ENCODE measurements around the gene DDTL. TPM values are rescaled to one million over a fixed set of nuclear protein-coding genes. Genes with fewer than 3 reads are reported as not detected.
"Not testable (repeated sequence)": the region's sequence is repeated elsewhere in the genome, so short reads cannot be mapped to it uniquely, and the experiment has no call there.

DDTL gene
- total RNA-seq (2021) (not detected in 2 replicates), Bru-seq, nascent RNA (percentile 6 among the genes with signal in this experiment), BruChase-seq, experiment 1, labeled RNA remaining after a 2-hour chase (percentile 24 among the genes with signal in this experiment), BruChase-seq, experiment 2, labeled RNA remaining after a 6-hour chase (percentile 15 among the genes with signal in this experiment)
- long read RNA-seq: 0 reads

DNA sequence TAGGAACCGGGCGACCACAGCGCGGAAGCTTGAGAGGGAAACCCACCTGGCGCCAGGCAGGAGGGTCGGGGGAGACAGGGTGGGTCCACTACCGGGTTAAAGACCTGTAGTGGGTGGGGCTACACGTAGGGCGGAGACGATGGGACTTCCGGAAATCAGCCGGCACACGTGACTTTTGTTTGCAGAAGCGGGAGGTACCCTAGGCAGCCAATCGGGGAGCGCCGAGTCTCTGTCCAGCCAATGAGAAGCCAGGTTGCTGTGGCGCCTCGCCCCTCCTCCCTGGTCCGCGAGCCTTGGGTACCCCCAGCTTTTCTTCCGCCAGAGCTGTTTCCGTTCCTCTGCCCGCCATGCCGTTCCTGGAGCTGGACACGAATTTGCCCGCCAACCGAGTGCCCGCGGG lies at the start of gene DDTL:
DDTL (plus strand) TSS at position 321 of the 400 bp plus-strand sequence; CDS start at position 348, 27 bp downstream.
- H3K36me3 ChIP-seq (ENCODE audit: low read depth); POLR2A ChIA-PET (ENCODE audit: unreplicated experiment); intact Hi-C loops (cut with micrococcal nuclease; ENCODE audit: unreplicated experiment); H3K27me3 ChIP-seq (ENCODE audit: insufficient read depth, low read depth); H3K9me2 ChIP-seq (ENCODE audit: insufficient read depth); DNase-seq; CTCF ChIA-PET; H3K4me2 ChIP-seq; H3K9me3 ChIP-seq (ENCODE audit: insufficient read depth, low read depth); H3K4me1 ChIP-seq (replicated peaks; ENCODE audit: insufficient read depth); H3K27ac ChIP-seq; H3K79me2 ChIP-seq (ENCODE audit: low read depth); H3K4me3 ChIP-seq; H4K20me1 ChIP-seq (ENCODE audit: insufficient read depth); BruUV-seq (replicated peaks); H2AFZ ChIP-seq; H3F3A ChIP-seq (ENCODE audit: insufficient read depth, low read depth): not testable (repeated sequence)

DNA sequence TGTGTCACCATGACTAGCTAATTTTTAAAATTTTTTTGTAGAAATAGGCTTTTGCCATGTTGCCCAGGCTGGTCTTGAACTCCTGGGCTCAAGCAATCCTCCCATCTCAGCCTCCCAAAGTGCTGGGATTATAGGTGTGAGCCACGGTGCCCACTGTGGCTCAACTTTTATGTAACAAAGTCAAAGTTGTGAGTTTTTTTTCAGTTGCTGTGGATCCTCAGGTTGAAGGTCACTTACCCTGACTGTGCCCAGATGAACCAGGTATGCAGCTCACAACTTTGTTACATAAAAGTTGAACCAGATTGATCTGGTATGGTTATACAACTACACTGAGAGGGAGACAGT lies 46.4 kb upstream of the DDTL start:
- BruUV-seq (replicated peaks); H3K4me3 ChIP-seq; H3K9me3 ChIP-seq (ENCODE audit: insufficient read depth, low read depth); H4K20me1 ChIP-seq (ENCODE audit: insufficient read depth); CTCF ChIA-PET; DNase-seq; H3K27me3 ChIP-seq (ENCODE audit: insufficient read depth, low read depth); H2AFZ ChIP-seq; H3K9me2 ChIP-seq (ENCODE audit: insufficient read depth); H3K79me2 ChIP-seq (ENCODE audit: low read depth); H3K4me2 ChIP-seq; H3K27ac ChIP-seq; intact Hi-C loops (cut with micrococcal nuclease; ENCODE audit: unreplicated experiment); POLR2A ChIA-PET (ENCODE audit: unreplicated experiment): not testable (repeated sequence)
- Histone ChIP-seq H3K36me3 (ENCODE audit: low read depth) (peaks cover 13% of the 10 kb centered on the region), H3K4me1 (replicated peaks; ENCODE audit: insufficient read depth) (peaks cover 13% of the 10 kb centered on the region; the same call in 1 of the 2 replicates), H3F3A (ENCODE audit: insufficient read depth, low read depth) (peaks cover 36% of the 10 kb centered on the region)

DNA sequence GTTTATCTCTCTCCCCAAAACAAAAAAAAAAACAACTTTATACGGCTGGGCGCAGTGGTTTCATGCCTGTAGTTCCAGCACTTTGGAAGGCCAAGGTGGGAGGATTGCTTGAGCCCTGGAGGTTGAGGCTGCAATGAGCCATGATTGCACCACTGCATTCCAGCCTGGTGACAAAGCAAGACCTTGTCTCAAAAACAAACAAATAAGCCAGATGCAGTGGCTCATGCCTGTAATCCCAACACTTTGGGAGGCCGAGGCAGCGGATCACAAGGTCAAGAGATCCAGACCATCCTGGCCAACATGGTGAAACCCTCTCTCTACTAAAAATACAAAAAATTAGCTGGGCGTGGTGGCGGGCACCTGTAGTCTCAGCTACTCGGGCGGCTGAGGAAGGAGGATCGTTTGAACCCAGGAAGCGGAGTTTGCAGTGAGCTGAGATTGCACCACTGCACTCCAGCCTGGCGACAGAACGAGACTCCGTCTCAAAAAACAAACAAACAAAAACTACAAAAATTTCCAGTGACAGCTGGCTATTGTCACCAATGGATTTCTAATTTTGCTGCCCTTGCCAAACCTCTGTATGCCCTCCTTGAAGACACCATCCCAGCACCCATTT lies 45.0 kb upstream of the DDTL start:
- not testable (repeated sequence) for H3K4me2 ChIP-seq
- DNase-seq: peak; percentile 27 to 74

DNA sequence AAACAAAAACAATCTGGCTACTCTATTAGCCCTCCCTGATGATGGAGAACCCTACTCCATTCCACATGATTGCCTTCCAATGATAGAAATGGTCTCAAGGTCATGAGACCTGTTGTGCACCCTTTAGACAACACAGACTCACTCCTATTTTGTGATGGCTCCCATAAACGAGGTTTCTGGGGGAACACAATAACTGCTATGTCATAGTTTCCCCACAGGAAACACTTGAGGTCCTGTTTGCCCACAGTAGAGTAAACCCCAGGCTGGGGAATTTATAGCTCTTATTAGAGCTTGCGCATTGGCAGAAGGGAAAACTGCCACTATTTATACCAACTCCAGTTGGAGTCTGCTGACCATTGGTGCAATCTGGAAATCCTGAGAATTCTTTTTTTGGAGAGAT lies 43.8 kb upstream of the DDTL start:
- intact Hi-C loops (cut with micrococcal nuclease; ENCODE audit: unreplicated experiment): no loop called here
- ChIA-PET POLR2A (ENCODE audit: unreplicated experiment) (no interaction called here), CTCF (no interaction called here)
- Histone ChIP-seq H3K9me3 (ENCODE audit: insufficient read depth, low read depth) (peaks cover 17% of the 10 kb centered on the region), H4K20me1 (ENCODE audit: insufficient read depth) (no peaks in the 10 kb centered on the region), H3F3A (ENCODE audit: insufficient read depth, low read depth) (peaks cover 28% of the 10 kb centered on the region; the same call in 1 of the 2 replicates), H3K4me1 (replicated peaks; ENCODE audit: insufficient read depth) (peaks cover 13% of the 10 kb centered on the region; the same call in 1 of the 2 replicates), H3K4me3 (no peak overlapping the region), H3K79me2 (ENCODE audit: low read depth) (no peaks in the 10 kb centered on the region), H3K27ac (no peak overlapping the region), H3K4me2 (no peak overlapping the region), H3K9me2 (ENCODE audit: insufficient read depth) (no peaks in the 10 kb centered on the region), H2AFZ (no peak overlapping the region), H3K36me3 (ENCODE audit: low read depth) (peaks cover 22% of the 10 kb centered on the region), H3K27me3 (ENCODE audit: insufficient read depth, low read depth) (no peaks in the 10 kb centered on the region)
- DNase-seq: no peak
- no TSS peak for BruUV-seq (replicated peaks)
- TF ChIP-seq EZH2 (IDR thresholded peaks at IDR 0.05; ENCODE audit: low read depth): no peak
- TF ChIP-seq, protein P1, sequence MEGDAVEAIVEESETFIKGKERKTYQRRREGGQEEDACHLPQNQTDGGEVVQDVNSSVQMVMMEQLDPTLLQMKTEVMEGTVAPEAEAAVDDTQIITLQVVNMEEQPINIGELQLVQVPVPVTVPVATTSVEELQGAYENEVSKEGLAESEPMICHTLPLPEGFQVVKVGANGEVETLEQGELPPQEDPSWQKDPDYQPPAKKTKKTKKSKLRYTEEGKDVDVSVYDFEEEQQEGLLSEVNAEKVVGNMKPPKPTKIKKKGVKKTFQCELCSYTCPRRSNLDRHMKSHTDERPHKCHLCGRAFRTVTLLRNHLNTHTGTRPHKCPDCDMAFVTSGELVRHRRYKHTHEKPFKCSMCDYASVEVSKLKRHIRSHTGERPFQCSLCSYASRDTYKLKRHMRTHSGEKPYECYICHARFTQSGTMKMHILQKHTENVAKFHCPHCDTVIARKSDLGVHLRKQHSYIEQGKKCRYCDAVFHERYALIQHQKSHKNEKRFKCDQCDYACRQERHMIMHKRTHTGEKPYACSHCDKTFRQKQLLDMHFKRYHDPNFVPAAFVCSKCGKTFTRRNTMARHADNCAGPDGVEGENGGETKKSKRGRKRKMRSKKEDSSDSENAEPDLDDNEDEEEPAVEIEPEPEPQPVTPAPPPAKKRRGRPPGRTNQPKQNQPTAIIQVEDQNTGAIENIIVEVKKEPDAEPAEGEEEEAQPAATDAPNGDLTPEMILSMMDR (conservative IDR thresholded peaks at IDR 0.05): no peak

More for the DNA sequence above, 45.0 kb upstream of the DDTL start:
- peaks cover 13% of the 10 kb centered on the region; the same call in 1 of the 2 replicates for H3K4me1 ChIP-seq (replicated peaks; ENCODE audit: insufficient read depth)
- H2AFZ ChIP-seq; BruUV-seq (replicated peaks); H3K27ac ChIP-seq; POLR2A ChIA-PET (ENCODE audit: unreplicated experiment); H3K27me3 ChIP-seq (ENCODE audit: insufficient read depth, low read depth); intact Hi-C loops (cut with micrococcal nuclease; ENCODE audit: unreplicated experiment); H3K9me2 ChIP-seq (ENCODE audit: insufficient read depth); H4K20me1 ChIP-seq (ENCODE audit: insufficient read depth); H3K79me2 ChIP-seq (ENCODE audit: low read depth); H3K4me3 ChIP-seq: not testable (repeated sequence)
- H3K9me3 ChIP-seq (ENCODE audit: insufficient read depth, low read depth): peaks cover 17% of the 10 kb centered on the region
- CTCF ChIA-PET: interaction anchor here (0.6 kb wide), 1 partner anchor 196 kb away, joined by 4 read pairs; no protein-coding TSS in a partner anchor
- peaks cover 33% of the 10 kb centered on the region; the same call in 1 of the 2 replicates for H3F3A ChIP-seq (ENCODE audit: insufficient read depth, low read depth)
- peaks cover 22% of the 10 kb centered on the region for H3K36me3 ChIP-seq (ENCODE audit: low read depth)

All from PC-9 (cell line).